Stimulated activated CD4-positive, alpha-beta T cell treated with anti-CD3 and anti-CD28 coated beads, Interleukin-12 subunit alpha, Interleukin-12 subunit beta, amount 100 ng/mL, for 4 hours (primary cell): ENCODE results near the gene SLC44A5.
"Not testable (repeated sequence)": the region's sequence is repeated elsewhere in the genome, so short reads cannot be mapped to it uniquely, and the experiment has no call there.

ENCODE experiments used
- DNase-seq: peaks from one replicate; pipeline ENCODE4 v3.0.0-alpha.2; 2020

Gene SLC44A5

GRCh38 chr1:75353051-75353450, 257.9 kb downstream of the SLC44A5 start:
- DNase-seq, result no peak

- DNase-seq, result no peak
Observed at GRCh38 chr1:75345538-75346292, 265.2 kb downstream of the SLC44A5 start.

GRCh38 chr1:75342786-75343185, 268.1 kb downstream of the SLC44A5 start:
- DNase-seq, result no peak

DNA sequence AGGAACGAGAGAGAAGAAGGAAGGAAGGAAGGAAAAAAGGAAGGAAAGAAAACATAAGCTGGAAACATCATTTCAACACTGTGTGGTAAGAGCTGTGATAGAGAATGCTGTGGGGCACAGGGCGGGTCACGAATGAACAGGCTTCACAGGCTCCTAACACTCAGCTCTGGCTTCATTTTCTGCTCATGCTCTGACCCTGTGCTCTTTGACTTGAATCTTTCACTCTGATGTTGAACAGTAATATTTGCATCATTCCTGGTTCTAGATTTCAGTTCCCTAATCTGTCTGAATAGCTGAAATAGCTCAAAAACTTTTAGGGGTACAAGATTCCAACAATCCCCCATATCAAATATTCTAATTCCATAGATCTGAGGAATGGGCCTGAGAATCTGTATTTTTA, 269.4 kb downstream of the SLC44A5 start:
- no peak for DNase-seq

DNA sequence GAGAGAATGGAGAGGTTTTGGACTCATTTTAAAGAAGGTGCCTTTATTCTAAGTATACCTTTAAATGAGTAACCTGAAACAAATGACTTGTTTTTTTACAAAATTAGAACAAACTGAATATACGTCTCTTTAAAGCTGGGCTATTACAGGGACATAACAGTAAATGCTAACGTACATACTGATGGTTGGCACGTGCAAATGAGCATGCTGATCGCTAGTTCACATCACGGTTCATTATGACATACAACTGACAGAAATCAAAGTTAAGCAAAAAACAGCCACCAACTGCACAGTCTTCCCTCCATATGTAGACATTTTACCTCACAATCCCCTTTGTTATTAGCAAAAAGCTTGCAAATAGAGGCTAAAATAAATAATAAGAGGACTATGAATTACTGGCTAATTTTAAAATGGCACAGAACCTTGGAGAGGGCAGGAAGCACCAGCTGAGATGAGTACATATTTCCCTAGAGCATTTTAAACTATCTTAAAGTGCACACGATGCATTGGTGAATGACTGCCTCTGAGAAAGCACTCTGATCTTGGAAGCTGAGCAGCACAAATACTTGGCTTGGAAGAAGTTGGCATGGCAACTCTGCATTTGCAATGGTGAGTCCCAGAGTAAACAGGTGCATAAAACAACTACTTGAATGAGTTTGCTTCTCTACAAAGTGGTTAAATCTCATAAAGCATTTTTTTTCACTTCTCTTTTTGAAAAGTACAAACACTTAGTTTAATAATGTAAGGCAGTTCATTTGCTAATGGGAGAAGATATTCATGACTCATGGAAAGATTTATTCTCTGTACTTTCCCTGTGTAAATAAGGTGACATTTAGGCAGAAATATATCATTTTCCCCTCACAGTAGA, 272.1 kb downstream of the SLC44A5 start:
- no peak for DNase-seq

DNA sequence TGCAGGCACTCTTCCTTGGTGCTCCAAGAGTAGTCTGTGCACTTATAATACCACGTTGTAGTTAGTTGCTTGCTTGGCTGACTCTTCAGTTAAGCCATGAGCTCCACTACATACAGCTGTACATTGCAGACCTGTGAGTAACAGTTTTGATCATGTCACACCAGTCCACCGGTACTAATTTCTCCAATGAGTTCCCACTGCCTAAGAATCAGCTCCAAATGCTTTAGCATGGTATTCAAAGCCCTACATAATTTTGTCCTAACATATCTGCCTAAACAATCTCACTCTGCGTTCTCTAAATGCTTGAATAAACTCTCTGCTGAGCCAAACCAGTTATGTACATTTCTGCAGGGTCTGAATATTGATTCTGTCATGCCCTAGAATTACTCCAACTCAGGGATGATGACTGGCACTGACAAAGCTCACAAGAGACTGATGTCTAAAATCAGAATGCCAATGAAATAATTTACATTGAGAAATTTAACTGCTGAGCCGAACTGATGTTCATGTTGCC, 276.0 kb downstream of the SLC44A5 start:
- DNase-seq, result no peak

- no peak for DNase-seq
Observed at GRCh38 chr1:75330624-75331023, 280.3 kb downstream of the SLC44A5 start.

GRCh38 chr1:75328691-75329090, 282.2 kb downstream of the SLC44A5 start:
- DNase-seq, result no peak

GRCh38 chr1:75327395-75327794, 283.5 kb downstream of the SLC44A5 start:
- DNase-seq, result no peak

DNA sequence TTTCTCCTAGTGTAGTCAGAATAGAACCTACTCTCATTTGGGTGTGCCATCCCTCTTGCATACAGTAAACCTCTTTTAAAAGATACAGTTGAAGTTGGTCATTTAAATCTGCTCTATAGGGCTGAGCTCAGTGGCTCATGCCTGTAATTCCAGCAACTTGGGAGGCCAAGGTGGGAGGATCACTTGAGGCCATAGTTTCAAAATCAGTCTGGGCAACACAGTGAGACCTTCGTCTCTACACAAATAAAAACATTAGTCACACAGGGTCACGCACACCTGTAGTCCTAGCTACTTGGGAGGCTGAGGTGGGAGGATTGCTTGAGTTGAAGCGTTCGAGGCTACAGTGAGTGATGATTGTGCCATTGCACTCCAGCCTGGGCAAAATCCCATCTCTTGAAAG, 292.9 kb downstream of the SLC44A5 start:
- no peak for DNase-seq

- no peak for DNase-seq
Observed at GRCh38 chr1:75316230-75316629, 294.7 kb downstream of the SLC44A5 start.

- DNase-seq, result no peak
Observed at GRCh38 chr1:75312620-75313019, 298.3 kb downstream of the SLC44A5 start.

DNA sequence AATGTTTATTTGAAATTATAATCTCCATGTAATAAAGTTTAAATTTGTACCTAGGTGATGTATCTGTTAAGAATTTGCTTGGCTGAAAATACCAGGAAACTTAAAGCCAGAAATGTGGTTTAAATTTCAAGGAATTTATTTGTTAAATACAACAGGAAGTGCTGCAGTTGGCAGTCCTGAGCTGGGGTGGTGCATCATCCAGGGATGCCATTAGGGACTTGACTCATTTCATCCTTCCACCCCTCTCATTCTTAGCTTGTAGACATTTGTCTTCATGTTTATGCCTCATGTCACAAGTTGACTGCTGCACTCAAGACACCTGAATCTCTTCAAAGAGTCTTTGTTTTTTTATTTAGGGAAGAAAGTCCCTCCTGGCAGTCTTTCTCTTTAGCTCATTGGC, 300.8 kb downstream of the SLC44A5 start:
- no peak for DNase-seq

DNA sequence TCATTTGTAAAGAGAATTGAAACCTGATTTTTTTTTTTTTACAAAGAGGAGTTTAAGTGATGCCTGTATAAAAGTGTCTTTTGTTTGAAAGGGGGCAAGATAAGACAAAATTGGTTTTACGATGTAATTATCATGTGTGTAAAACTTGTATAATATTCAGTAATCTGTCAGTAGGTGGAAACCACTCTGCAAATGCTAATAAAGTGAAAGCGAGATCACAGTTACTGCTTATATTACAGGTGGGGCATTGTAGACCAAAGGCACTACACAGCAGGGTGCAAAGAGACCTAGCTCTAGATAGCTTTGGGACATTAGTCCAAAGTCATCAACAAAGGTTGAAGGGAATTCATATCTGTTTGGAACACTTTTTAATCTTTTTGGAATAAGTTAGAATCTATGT, 302.5 kb downstream of the SLC44A5 start:
- DNase-seq, result no peak

GRCh38 chr1:75305061-75305460, 305.9 kb downstream of the SLC44A5 start:
- DNase-seq, result no peak

GRCh38 chr1:75293270-75293669, 317.6 kb downstream of the SLC44A5 start:
- DNase-seq, result no peak

- no peak for DNase-seq
Observed at GRCh38 chr1:75292013-75292412, 318.9 kb downstream of the SLC44A5 start.

GRCh38 chr1:75276385-75276784, 334.5 kb downstream of the SLC44A5 start:
- no peak for DNase-seq

- no peak for DNase-seq
Observed at GRCh38 chr1:75275631-75276030, 335.3 kb downstream of the SLC44A5 start.

GRCh38 chr1:75274920-75275506, 335.9 kb downstream of the SLC44A5 start:
- DNase-seq, result no peak

GRCh38 chr1:75273110-75273509, 337.8 kb downstream of the SLC44A5 start:
- DNase-seq, result no peak

DNA sequence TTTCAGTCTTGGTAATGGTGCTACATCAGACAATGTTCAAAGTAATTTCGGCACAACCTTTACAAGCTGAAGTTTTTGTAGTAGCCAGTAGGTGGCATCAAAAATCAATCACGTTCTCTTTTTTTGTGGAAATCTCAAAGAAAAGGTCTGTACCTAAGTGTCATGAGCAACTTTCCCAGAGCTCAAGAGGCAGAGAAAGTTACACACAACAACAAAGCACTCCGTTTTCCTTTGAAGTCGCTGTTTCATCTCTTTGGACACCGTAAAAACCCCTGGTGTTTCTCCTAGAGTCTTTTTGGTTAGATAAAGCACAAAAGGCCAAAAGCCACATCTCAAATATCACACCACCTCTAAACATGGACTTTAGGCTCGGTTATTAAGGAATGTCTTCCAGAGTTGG, 345.1 kb downstream of the SLC44A5 start:
- DNase-seq, result no peak

GRCh38 chr1:75264112-75264511, 346.8 kb downstream of the SLC44A5 start:
- DNase-seq, result no peak

DNA sequence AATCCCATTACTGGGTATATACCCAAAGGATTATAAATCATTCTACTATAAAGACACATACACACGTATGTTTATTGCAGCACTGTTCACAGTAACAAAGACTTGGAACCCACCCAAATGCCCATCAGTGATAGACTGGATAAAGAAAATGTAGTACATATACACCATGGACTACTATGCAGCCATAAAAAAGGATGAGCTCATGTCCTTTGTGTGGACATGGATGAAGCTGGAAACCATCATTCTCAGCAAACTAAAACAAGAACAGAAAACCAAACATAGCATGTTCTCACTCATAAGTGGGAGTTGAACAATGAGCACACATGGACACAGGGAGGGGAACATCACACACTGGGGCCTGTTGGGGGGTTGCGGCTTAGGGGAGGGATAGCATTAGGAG, 347.3 kb downstream of the SLC44A5 start:
- not testable (repeated sequence) for DNase-seq
